Measurements from ENCODE around the gene SPATA32.

GRCh38 chr17:45236282-45236606 lies 25.6 kb downstream of the SPATA32 start:
- TF ChIP-seq EZH2 (IDR thresholded peaks at IDR 0.05) (no peak), CTCF (IDR thresholded peaks at IDR 0.05 in 2 of 3, conservative IDR thresholded peaks at IDR 0.05 in 1 of 3; ENCODE audit: borderline replicate concordance in 1 of 3, insufficient read depth in 1 of 3, low read depth in 2 of 3, low read length in 2 of 3) (no peak), POLR2A (IDR thresholded peaks at IDR 0.05; ENCODE audit: borderline replicate concordance, extremely low read depth, insufficient read depth, insufficient read length) (no peak)

All from HCT116 (cell line).